ENCODE measurements around the gene TXNDC11. TPM values are rescaled to one million over a fixed set of nuclear protein-coding genes. Genes with fewer than 3 reads are reported as not detected.

TXNDC11 gene
- total and polyA plus RNA-seq, 4 donors = 64.8 to 78.8 (median 72.2) TPM

DNA sequence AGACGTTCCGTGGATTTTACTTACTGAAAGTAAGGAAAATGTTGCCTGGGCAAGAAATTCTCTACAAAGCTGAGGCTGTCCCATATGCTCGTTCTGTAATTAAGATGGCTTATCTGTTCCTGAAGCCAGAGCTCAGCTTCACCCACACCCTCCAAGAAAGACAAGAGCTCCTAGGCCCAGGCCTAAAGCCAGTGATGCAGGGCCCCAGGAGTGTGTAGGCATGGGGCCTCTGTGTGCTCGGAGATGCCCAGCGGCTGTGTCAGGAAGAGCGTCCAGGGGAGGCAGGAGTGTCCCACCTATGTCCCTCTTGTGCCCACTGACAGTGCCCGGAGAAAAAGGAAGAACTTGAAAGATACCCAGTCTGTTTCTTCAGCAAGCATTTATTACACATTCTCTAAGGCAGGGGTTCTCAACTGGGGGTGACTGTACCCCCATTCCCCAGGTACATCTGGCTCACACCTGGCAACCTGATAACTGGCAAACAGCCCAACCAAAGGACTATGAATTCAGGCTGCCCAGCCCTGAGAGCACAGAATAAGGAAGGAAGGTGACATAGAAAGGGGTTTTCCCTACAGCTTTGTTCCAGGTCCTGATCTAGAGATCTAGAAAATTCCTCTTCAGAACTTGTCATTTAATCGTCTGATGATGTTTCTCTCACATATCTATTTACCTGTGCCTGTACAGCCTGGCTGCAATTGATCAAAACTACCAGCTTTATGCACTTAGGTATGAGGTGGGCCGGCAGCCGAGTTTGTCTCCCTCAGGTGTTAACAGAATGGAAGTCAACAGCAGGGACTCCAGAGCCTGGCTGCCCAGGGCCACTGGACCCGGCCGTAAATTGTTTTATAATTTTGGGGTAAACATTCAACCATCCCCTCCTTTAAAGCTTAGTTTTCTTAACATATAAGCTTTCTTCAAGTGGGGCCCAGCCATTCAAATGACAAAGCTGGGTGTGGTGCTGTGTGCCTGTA lies 62.4 kb downstream of the TXNDC11 start:
- peaks cover 0 to 9% (median 0%) of the 10 kb centered on the region in 5 donors for H3K4me1 ChIP-seq (ENCODE audit: control insufficient read depth in 5 of 5, insufficient read depth in 5 of 5, low read length in 5 of 5)
- TF ChIP-seq, protein P1, sequence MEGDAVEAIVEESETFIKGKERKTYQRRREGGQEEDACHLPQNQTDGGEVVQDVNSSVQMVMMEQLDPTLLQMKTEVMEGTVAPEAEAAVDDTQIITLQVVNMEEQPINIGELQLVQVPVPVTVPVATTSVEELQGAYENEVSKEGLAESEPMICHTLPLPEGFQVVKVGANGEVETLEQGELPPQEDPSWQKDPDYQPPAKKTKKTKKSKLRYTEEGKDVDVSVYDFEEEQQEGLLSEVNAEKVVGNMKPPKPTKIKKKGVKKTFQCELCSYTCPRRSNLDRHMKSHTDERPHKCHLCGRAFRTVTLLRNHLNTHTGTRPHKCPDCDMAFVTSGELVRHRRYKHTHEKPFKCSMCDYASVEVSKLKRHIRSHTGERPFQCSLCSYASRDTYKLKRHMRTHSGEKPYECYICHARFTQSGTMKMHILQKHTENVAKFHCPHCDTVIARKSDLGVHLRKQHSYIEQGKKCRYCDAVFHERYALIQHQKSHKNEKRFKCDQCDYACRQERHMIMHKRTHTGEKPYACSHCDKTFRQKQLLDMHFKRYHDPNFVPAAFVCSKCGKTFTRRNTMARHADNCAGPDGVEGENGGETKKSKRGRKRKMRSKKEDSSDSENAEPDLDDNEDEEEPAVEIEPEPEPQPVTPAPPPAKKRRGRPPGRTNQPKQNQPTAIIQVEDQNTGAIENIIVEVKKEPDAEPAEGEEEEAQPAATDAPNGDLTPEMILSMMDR (IDR thresholded peaks at IDR 0.05; ENCODE audit: control extremely low read depth, extremely low read depth) = no peak
- H3K9me3 ChIP-seq (ENCODE audit: control insufficient read depth in 4 of 4, insufficient read depth in 3 of 4, low read length in 3 of 4) = no peaks in the 10 kb centered on the region
- no peak overlapping the region for H3K9ac ChIP-seq (ENCODE audit: insufficient read depth in 1 of 2, low read length in 2 of 2)
- ATAC-seq (ENCODE audit: insufficient read depth, low FRiP score) = no peak
- peaks cover 15 to 63% (median 48%) of the 10 kb centered on the region in 4 donors for H3K36me3 ChIP-seq (ENCODE audit: control insufficient read depth in 4 of 4, insufficient read depth in 4 of 4, low read length in 4 of 4)
- WGBS, 2 donors = 84 to 86% methylated on average over 12 of the region's 12 CpGs
- H3K27ac ChIP-seq (ENCODE audit: low read depth in 1 of 2, low read length in 1 of 2) = no peak overlapping the region
- no peaks in the 10 kb centered on the region for H3K27me3 ChIP-seq (ENCODE audit: control insufficient read depth in 3 of 3, insufficient read depth in 3 of 3, low read length in 2 of 3)
- H3K4me3 ChIP-seq = no peak overlapping the region
- no peak for DNase-seq

DNA sequence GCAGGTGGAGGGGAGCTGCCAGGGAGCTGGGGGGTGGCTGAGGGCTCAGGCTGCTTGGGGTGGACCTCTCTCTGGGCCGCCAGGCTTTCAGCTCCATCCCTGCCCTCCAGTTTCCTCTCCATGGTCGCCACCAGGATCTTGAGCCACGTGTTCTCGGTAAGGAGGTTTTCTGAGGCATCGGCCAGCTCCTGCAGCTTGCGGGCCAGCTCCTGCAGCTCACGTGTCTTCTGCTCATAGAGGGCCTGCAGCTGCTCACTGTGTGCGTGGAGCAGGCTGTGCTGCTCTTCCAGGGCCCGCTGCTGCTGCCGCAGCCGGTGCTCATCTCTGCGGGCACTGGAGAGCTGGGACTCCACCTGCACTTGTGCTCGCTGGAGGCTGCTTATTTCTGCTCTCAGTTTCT lies 63.4 kb downstream of the TXNDC11 start:
- DNase-seq (no peak), ATAC-seq (ENCODE audit: insufficient read depth, low FRiP score) (no peak)
- H3K9ac ChIP-seq (ENCODE audit: insufficient read depth in 1 of 2, low read length in 2 of 2) = no peak overlapping the region
- WGBS, 2 donors = 87 to 93% methylated on average over 13 of the region's 13 CpGs
- H3K27ac ChIP-seq (ENCODE audit: low read depth in 1 of 2, low read length in 1 of 2) = peak overlapping the region in 1 of 2 donors; percentile 26
- TF ChIP-seq, protein P1 (IDR thresholded peaks at IDR 0.05; ENCODE audit: control extremely low read depth, extremely low read depth) = no peak
- H3K36me3 ChIP-seq (ENCODE audit: control insufficient read depth in 4 of 4, insufficient read depth in 4 of 4, low read length in 4 of 4) = peaks cover 11 to 58% (median 41%) of the 10 kb centered on the region in 4 donors
- peaks cover 0 to 15% (median 7%) of the 10 kb centered on the region in 5 donors for H3K4me1 ChIP-seq (ENCODE audit: control insufficient read depth in 5 of 5, insufficient read depth in 5 of 5, low read length in 5 of 5)
- no peak overlapping the region for H3K4me3 ChIP-seq
- no peaks in the 10 kb centered on the region for H3K27me3 ChIP-seq (ENCODE audit: control insufficient read depth in 3 of 3, insufficient read depth in 3 of 3, low read length in 2 of 3)
- no peaks in the 10 kb centered on the region for H3K9me3 ChIP-seq (ENCODE audit: control insufficient read depth in 4 of 4, insufficient read depth in 3 of 4, low read length in 3 of 4)

DNA sequence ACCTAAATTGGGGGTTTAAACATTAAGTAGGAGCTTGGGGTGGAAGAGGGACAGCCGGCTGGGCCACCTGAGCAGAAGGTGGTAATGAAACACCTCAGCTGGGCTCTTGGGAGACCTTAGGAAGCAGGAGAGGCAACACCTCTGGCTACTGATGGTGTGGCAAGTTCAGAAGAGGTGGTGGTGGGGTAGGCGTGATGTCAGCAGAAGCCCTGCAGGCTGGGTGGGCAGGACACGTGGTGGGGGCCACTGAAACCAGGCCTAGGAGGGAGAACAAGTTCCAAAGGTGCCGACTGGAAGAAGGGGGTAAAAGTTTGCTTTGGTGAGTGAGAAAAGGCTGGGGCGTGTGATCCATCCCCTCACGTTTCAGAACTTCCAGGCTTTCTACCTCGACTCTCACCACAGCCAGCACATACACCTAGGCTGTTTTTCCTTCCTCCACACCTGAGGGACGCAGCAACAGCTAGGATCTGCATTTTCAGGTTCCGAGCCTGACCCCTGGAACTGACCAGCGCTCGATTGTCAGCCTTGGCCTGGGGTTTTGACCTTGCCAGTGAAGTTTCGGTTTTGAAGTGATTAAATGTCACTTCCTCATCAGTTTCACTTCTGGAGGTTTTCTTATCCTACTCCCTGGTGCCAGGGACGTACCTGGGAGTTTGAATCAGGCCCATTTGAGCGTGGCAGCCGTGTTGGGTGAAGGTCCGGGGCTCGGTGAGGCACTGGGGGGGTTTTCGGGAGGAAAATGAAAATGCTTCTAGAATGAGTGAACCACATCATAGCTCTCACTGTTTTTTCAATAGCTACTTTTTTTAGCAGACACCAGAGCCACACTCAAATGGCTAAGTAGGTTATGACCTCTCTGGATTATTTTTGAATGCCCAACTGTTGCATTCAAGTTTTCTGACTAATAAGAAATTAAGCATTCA lies 64.4 kb downstream of the TXNDC11 start:
- no peaks in the 10 kb centered on the region for H3K27me3 ChIP-seq (ENCODE audit: control insufficient read depth in 3 of 3, insufficient read depth in 3 of 3, low read length in 2 of 3)
- ATAC-seq (ENCODE audit: insufficient read depth, low FRiP score) (no peak), DNase-seq (no peak)
- WGBS, 2 donors = 70 to 81% methylated on average over 18 of the region's 18 CpGs
- peaks cover 0 to 23% (median 8%) of the 10 kb centered on the region in 5 donors for H3K4me1 ChIP-seq (ENCODE audit: control insufficient read depth in 5 of 5, insufficient read depth in 5 of 5, low read length in 5 of 5)
- peaks cover 7 to 53% (median 34%) of the 10 kb centered on the region in 4 donors for H3K36me3 ChIP-seq (ENCODE audit: control insufficient read depth in 4 of 4, insufficient read depth in 4 of 4, low read length in 4 of 4)
- H3K9me3 ChIP-seq (ENCODE audit: control insufficient read depth in 4 of 4, insufficient read depth in 3 of 4, low read length in 3 of 4) = no peaks in the 10 kb centered on the region
- no peak overlapping the region for H3K4me3 ChIP-seq
- TF ChIP-seq, protein P1 (IDR thresholded peaks at IDR 0.05; ENCODE audit: control extremely low read depth, extremely low read depth) = no peak
- peak overlapping the region in 1 of 2 donors; percentile 54 for H3K27ac ChIP-seq (ENCODE audit: low read depth in 1 of 2, low read length in 1 of 2)
- no peak overlapping the region for H3K9ac ChIP-seq (ENCODE audit: insufficient read depth in 1 of 2, low read length in 2 of 2)
